CD4-positive, alpha-beta T cell treated with Interleukin-1 beta for 1 hour (primary cell): Measurements from ENCODE around the gene SLC16A11.
"Not testable (repeated sequence)": the region's sequence is repeated elsewhere in the genome, so short reads cannot be mapped to it uniquely, and the experiment has no call there.

Source experiments
- DNase-seq, 2 donors: peaks; one replicate each; pipeline ENCODE4 v3.0.0-alpha.2; 2020 to 2022

Gene SLC16A11

DNA sequence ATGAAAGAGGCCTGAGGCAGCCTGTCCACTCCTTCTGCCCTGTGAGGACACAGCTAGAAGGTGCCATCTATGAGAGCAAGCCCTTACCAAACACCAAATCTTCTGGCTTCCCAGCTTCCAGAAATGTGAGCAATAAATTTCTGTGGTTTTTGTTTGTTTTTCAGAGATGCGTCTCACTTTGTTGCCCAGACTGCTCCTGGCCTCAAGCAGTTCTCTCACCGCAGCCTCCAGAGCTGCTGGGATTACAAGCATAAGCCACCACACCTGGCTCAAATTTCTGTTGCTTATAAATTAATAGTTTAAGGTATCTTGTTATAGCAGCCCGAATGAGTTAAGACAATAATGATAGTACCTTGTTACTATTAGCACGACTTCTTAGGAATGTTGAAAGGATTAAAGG lies 12.5 kb upstream of the SLC16A11 start:
- DNase-seq, result no peak

DNA sequence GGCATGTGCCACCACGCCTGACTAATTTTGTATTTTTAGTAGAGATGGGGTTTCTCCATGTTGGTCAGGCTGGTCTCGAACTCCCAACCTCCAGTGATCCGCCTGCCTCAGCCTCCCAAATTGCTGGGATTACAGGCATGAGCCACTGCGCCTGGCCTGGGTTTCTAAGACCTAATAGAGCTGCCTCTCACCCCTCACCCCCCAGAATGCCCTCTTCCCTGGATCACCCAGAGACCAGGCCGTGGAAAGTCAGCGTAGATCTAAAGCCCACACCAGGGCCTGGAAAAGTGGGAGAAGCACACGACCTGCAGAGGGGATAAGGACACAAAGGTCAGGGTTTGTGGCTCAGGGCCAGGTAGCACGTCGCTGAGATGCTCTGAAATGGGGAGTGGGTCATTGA lies 6.7 kb upstream of the SLC16A11 start:
- not testable (repeated sequence) for DNase-seq

- DNase-seq, result no peak
Observed at GRCh38 chr17:7048968-7049367, 5.1 kb upstream of the SLC16A11 start.

- DNase-seq, result no peak
Observed at GRCh38 chr17:7047566-7047965, 3.7 kb upstream of the SLC16A11 start.

DNA sequence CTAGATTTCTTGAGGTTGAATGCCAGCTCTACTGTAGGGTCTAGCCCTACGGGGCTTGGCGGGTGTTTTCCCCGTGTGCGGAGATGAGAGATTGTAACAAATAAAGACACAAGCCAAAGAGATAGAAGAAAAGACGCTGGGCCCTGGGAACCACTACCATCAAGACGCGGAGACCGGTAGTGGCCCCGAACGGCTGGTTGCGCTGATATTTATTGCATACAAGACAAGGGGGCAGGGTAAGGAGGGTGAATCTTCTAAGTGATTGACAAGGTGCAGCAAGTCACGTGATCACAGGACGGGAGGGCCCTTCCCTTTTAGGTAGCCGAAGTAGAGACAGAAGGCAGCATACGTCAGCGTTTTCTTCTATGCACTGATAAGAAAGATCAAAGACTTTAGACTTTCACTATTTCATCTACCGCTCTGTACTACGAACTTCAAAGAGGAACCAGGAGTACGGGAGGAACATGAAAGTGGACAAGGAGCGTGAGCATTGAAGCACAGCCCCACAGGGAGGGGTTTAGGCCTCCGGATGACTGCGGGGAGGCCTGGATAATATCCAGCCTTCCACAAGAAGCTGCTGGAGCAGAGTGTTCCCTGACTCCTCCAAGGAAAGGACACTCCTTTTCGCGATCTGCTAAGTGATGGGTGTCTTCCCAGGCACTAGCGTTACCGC lies 3.0 kb upstream of the SLC16A11 start:
- DNase-seq, result peak; percentile 89

DNA sequence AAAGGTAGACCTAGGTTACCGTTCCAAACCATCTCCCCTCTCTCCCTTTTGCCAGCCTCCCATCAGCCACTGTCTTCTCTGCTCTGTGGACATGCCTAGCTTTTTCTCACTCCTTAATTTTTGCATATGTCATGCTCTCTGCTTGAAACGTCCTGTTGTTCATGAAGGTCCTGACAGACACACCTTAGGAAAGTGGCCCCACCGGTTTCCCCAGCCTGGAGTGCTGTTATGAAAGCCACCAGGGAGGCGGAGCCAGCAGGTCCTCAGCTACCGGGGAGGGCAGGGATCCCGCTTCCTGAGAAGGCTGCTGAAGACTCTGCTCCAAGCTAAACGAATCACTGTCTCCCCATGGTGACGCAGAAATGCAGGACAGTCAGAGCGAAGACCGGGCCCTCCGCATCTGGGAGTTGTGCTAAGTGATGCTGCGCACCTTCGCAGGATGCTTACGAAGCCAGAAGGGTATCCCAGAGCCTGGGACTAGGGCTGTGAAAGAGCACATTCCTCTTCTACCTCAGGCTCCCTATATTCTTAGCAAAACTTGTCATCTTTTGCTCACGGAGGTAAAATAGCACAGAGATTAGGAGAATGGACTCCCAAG lies 2.3 kb upstream of the SLC16A11 start:
- peak; percentile 16 to 47 for DNase-seq

- peak; percentile 55 to 82 for DNase-seq
Observed at GRCh38 chr17:7045492-7046126, 1.7 kb upstream of the SLC16A11 start.

DNA sequence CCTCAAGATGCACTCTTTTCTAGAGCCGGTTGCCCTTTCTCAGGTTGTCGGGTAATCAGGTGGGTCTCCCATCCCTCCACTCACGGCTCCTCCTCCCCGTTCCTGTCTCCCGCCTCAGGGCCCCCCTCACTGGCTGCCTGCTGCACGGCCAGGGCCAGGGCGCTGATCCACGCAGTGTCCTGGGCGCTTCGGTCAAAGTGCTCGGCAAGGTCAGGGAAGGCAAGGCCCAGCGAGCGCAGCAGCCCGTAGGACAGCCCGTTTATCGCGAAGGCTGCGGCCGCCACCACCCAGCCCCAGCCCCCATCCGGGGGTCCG lies 753 bp downstream of the SLC16A11 start:
- DNase-seq, result no peak

DNA sequence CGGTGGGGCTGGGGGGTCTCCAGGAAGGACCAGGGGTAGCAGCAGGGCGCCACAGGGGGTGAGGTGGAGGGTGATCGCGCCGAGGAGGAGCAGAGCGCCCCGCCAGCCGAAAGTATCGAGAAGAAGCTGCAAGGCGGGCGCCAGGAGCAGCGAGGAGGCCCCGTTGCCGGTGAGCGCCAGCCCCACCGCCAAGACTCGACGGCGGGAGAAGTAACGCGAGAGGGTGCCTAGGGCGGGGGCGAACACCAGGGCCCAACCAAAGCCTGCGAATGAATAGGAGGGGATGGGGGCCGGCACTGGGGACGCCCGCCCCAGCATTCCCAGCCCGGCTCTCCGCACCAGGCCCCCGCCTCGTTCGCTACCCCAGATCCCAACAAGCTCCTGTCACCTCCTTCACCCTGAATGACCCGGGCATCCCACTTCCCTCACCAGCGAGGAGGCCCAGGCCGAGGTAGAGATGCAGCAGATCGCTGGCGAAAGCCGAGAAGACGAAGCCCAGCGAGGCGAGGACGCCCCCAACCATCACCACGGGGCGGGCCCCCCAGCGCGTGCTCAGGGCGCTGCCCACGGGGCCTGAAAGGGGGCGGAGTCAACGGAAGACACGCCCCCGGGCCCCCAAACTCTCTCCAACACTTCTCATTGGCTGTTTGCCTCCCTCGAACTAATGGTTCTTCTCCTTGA lies 1.3 kb downstream of the SLC16A11 start:
- DNase-seq, result peak; percentile 51 to 59

GRCh38 chr17:7041607-7042500 lies 2.0 kb downstream of the SLC16A11 start:
- DNase-seq, result peak; percentile 32 to 35

GRCh38 chr17:7039832-7040231 lies 4.1 kb downstream of the SLC16A11 start:
- DNase-seq, result no peak

DNA sequence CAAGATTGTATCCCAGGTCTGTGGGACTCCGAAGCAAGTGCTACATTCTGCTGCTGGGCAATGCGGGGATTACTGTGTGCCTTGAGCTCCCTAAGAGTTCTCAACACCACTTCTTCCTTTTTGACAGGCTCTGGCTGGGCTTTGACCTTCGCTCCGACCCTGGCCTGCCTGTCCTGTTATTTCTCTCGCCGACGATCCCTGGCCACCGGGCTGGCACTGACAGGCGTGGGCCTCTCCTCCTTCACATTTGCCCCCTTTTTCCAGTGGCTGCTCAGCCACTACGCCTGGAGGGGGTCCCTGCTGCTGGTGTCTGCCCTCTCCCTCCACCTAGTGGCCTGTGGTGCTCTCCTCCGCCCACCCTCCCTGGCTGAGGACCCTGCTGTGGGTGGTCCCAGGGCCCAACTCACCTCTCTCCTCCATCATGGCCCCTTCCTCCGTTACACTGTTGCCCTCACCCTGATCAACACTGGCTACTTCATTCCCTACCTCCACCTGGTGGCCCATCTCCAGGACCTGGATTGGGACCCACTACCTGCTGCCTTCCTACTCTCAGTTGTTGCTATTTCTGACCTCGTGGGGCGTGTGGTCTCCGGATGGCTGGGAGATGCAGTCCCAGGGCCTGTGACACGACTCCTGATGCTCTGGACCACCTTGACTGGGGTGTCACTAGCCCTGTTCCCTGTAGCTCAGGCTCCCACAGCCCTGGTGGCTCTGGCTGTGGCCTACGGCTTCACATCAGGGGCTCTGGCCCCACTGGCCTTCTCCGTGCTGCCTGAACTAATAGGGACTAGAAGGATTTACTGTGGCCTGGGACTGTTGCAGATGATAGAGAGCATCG lies 5.6 kb downstream of the SLC16A11 start:
- DNase-seq, result no peak

DNA sequence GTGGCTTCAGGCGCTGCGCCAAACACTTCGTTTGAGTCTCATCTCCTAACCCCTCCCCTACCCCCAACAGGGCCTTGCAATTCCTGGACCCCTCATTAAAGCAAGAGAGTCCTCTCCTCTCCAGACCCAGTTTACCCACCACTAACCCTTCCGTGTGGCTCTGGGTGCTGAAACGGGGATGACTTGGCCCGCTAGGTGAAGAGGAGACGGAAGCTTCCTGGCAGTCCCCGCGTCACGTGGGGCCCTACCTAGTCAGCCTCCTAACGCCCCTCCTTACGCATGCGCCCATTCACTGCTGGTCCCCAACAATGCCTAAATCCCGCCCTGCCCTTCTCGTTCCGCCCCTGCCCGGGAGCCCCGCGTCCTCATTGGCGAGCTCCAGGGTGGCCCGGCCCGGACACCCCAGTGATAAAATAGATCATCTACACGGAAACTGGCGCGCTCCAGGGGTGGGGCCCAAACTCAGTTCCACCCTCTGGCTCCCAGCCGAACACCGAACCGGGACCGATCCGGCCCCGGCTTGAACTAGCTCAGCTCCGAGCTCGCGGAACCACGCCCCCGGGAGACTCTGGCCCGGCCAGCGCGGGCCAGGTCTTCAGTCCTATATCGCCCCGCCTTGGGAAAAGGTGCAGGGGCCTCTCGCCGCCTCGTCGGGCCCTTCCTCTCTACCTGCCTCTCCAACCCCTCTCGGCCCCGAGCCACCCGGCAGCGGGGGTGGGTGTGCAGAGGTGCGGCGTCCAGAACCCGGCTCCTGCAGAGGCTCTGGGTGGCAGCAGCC lies 8.1 kb downstream of the SLC16A11 start, which contains the start of gene SLC16A13:
TSS of gene SLC16A13 (plus strand) at position 425 of the 778 bp plus-strand sequence. CDS start 368 bp downstream, outside the sequence.
- DNase-seq, result peak; percentile 99

GRCh38 chr17:7034955-7035590 lies 8.8 kb downstream of the SLC16A11 start:
- peak; percentile 53 to 73 for DNase-seq

- DNase-seq, result peak; percentile 51 to 58
Observed at GRCh38 chr17:7029659-7030058, 14.2 kb downstream of the SLC16A11 start.

DNA sequence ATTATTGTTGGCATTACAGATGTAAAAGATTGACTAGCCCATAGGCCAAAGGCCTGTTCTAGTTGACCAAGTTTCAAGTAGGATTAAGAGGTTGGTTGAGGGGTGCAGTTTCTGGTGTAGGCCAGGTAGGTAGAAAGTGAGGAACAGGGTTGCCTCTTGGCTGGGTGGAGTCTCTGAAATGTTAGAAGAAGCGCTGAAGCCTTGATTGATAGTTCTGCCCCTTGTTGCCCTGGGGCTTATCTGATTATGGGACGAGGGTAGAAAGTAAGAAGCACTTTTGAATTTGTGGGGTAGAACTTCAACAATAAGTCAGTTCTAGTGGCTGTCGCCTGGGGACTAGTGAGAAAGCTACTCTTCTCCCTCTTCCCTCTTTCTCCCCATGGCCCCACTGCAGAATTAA lies 14.8 kb downstream of the SLC16A11 start:
- DNase-seq, result no peak

GRCh38 chr17:7027335-7027734 lies 16.6 kb downstream of the SLC16A11 start:
- no peak for DNase-seq

- no peak for DNase-seq
Observed at GRCh38 chr17:7026471-7027115, 17.3 kb downstream of the SLC16A11 start.

- DNase-seq, result no peak
Observed at GRCh38 chr17:7025245-7025644, 18.6 kb downstream of the SLC16A11 start.

DNA sequence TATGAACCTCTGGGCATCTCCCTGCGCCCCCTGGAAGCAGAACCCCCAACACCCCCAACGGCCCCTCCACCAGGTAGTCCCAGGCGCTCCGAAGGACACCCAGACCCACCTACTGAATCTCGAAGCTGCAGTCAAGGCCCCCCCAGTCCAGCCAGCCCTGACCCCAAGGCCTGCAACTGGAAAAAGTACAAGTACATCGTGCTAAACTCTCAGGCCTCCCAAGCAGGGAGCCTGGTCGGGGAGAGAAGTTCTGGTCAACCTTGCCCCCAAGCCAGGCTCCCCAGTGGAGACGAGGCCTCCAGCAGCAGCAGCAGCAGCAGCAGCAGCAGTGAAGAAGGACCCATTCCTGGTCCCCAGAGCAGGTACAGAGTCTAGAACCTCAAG lies 19.5 kb downstream of the SLC16A11 start:
- DNase-seq, result no peak
